ENCODE results near the gene ATP8A1. TPM values are rescaled to one million over a fixed set of nuclear protein-coding genes. Genes with fewer than 3 reads are reported as not detected.

Gene ATP8A1
- total RNA-seq, 1 experiment from 2014 or later = 0.80 TPM

DNA sequence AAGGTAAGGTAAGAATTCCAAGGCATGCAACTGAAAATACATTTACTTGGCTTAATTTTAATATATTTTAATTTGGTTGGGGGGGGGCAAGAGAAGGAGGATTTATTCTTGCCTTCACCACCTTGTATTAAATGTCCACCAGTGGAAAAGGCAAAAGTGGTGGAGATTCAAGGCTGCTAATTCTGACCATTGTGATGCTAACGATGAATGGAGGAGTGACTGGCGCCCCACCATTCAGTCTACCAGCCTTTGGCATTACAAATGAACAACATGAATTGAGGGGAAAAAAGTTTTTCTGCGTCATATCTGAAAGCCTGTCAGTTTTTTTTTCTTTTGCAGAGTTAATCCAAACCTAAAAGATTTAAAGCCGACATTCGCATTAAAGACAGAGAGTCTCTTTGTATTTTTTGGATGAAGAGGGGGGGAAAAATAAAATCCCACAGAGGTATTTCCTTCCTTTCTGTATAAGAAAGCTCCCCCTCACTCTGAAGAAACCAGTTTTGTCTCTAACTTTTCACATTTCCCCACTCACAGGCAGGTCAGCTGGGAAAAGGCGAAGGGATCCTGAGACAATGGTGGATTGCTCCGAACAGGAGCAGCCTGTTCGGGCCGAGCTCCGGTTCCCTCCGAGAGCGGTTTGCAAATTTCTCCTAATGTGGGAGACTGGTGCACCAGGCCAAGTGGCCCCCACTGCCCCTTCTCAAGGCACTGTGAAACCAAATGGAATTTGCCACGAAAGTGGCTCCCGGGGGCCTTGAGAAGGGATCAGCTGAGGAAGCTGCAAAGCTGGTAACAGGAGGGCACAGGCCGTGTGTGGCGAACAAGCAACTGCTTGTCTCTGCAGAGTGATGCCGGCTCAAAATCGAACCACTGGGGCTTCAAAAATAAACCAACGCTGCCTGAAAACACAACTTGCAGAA is 231.5 kb downstream of the ATP8A1 start:
- no peak for ATAC-seq
- in situ Hi-C loops (cut with HindIII; ENCODE audit: low pct_unique_long_range_greater_than_20kb, low sequenced_read_pairs) = no loop called here

DNA sequence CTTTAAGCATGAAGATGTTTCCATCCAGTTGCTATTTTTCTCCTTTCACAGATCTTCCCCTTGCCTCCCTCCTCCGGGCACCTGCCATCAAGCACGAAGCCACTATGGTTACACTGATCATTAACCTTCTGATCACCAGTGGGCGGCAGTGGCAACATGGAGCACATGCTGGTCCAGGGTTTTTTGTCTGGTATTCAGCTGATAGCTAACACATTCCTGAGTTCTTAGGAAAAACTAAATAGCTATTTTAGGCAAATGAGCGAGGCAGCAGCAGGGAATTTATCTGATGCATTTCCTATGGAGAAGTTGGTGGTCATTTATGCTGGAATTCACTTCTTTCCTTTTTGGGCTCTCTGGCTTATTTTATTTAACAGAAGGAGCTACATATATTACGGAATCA is 236.8 kb downstream of the ATP8A1 start:
- no peak overlapping the region for H3K27ac ChIP-seq (ENCODE audit: low read length)
- H3K9me3 ChIP-seq (ENCODE audit: control insufficient read depth, insufficient read depth, low read depth, low read length) = no peaks in the 10 kb centered on the region
- POLR2A ChIA-PET = no interaction called here
- in situ Hi-C loops (cut with HindIII; ENCODE audit: low pct_unique_long_range_greater_than_20kb, low sequenced_read_pairs) = no loop called here
- ATAC-seq (no peak), DNase-seq (ENCODE audit: low read depth, low spot score) (no peak)
- intact Hi-C loops (cut with micrococcal nuclease; ENCODE audit: unreplicated experiment) = no loop called here
- BruUV-seq (replicated peaks) = no TSS peak
- TF ChIP-seq TCF7L2 (IDR thresholded peaks at IDR 0.05; ENCODE audit: low read depth, low read length) = no peak
- no peak for TF ChIP-seq SIN3A (IDR thresholded peaks at IDR 0.05; ENCODE audit: borderline replicate concordance, insufficient read depth, low read depth, low read length)
- TF ChIP-seq CTCF (IDR thresholded peaks at IDR 0.05) = no peak
- no peak for TF ChIP-seq POLR2AphosphoS5 (IDR thresholded peaks at IDR 0.05; ENCODE audit: low read depth, low read length)
- CTCF ChIA-PET = no interaction called here
- H3K36me3 ChIP-seq (ENCODE audit: control insufficient read depth, insufficient read depth, low read length) = no peaks in the 10 kb centered on the region
- no peaks in the 10 kb centered on the region; the same call in 1 of the 2 replicates for H3K27me3 ChIP-seq (ENCODE audit: control insufficient read depth, insufficient read depth, low read length)
- H3K4me3 ChIP-seq (ENCODE audit: low read depth in 2 of 2, low read length in 2 of 2) = no peak overlapping the region
- no peaks in the 10 kb centered on the region for H3K4me1 ChIP-seq (ENCODE audit: control insufficient read depth, insufficient read depth, low read length)

More for the DNA sequence above, 231.5 kb downstream of the ATP8A1 start:
- no peaks in the 10 kb centered on the region for H3K27me3 ChIP-seq (ENCODE audit: control insufficient read depth, insufficient read depth, low read length)
- intact Hi-C loops (cut with micrococcal nuclease; ENCODE audit: unreplicated experiment) = no loop called here
- H3K27ac ChIP-seq (ENCODE audit: low read length) = no peak overlapping the region
- no TSS peak for BruUV-seq (replicated peaks)
- CTCF ChIA-PET = no interaction called here
- no peak for DNase-seq (ENCODE audit: low read depth, low spot score)
- TF ChIP-seq CTCF (IDR thresholded peaks at IDR 0.05) = no peak
- no peak for TF ChIP-seq TCF7L2 (IDR thresholded peaks at IDR 0.05; ENCODE audit: low read depth, low read length)
- TF ChIP-seq, protein P1, sequence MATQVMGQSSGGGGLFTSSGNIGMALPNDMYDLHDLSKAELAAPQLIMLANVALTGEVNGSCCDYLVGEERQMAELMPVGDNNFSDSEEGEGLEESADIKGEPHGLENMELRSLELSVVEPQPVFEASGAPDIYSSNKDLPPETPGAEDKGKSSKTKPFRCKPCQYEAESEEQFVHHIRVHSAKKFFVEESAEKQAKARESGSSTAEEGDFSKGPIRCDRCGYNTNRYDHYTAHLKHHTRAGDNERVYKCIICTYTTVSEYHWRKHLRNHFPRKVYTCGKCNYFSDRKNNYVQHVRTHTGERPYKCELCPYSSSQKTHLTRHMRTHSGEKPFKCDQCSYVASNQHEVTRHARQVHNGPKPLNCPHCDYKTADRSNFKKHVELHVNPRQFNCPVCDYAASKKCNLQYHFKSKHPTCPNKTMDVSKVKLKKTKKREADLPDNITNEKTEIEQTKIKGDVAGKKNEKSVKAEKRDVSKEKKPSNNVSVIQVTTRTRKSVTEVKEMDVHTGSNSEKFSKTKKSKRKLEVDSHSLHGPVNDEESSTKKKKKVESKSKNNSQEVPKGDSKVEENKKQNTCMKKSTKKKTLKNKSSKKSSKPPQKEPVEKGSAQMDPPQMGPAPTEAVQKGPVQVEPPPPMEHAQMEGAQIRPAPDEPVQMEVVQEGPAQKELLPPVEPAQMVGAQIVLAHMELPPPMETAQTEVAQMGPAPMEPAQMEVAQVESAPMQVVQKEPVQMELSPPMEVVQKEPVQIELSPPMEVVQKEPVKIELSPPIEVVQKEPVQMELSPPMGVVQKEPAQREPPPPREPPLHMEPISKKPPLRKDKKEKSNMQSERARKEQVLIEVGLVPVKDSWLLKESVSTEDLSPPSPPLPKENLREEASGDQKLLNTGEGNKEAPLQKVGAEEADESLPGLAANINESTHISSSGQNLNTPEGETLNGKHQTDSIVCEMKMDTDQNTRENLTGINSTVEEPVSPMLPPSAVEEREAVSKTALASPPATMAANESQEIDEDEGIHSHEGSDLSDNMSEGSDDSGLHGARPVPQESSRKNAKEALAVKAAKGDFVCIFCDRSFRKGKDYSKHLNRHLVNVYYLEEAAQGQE (IDR thresholded peaks at IDR 0.05; ENCODE audit: insufficient read depth in 1 of 2, low read depth in 2 of 2, low read length in 1 of 2) = no peak
- no peak for TF ChIP-seq SIN3A (IDR thresholded peaks at IDR 0.05; ENCODE audit: borderline replicate concordance, insufficient read depth, low read depth, low read length)
- no peak for TF ChIP-seq POLR2AphosphoS5 (IDR thresholded peaks at IDR 0.05; ENCODE audit: low read depth, low read length)
- no peaks in the 10 kb centered on the region for H3K9me3 ChIP-seq (ENCODE audit: control insufficient read depth, insufficient read depth, low read depth, low read length)
- H3K36me3 ChIP-seq (ENCODE audit: control insufficient read depth, insufficient read depth, low read length) = no peaks in the 10 kb centered on the region
- no peaks in the 10 kb centered on the region for H3K4me1 ChIP-seq (ENCODE audit: control insufficient read depth, insufficient read depth, low read length)
- POLR2A ChIA-PET = no interaction called here
- H3K4me3 ChIP-seq (ENCODE audit: low read depth in 2 of 2, low read length in 2 of 2) = no peak overlapping the region
